Ramos (cell line): ENCODE measurements around the gene NR4A3.

Experiments used
- in situ Hi-C: fragments of 300-500 bp; cut with MboI; formaldehyde crosslinking; loops from one replicate; pipeline ENCODE4 v1.14.3; 2022; ENCODE audit warnings: low sequenced_read_pairs; ENCODE audit not compliant: unreplicated experiment

NR4A3 gene

GRCh38 chr9:99867536-99867935, 45.9 kb downstream of the NR4A3 start:
- in situ Hi-C loops, result no loop called here

- in situ Hi-C loops, result no loop called here
Measured at GRCh38 chr9:99867968-99868367, 46.3 kb downstream of the NR4A3 start.

GRCh38 chr9:99868845-99869244, 47.2 kb downstream of the NR4A3 start:
- in situ Hi-C loops, result no loop called here

GRCh38 chr9:99870126-99870525, 48.4 kb downstream of the NR4A3 start:
- in situ Hi-C loops, result loop anchor here (10.0 kb wide), 1 partner anchor 65 kb away; no protein-coding TSS in a partner anchor

- in situ Hi-C loops, result loop anchor here (10.0 kb wide), 1 partner anchor 61 kb away; no protein-coding TSS in a partner anchor
Measured at GRCh38 chr9:99873531-99873930, 51.8 kb downstream of the NR4A3 start.

- in situ Hi-C loops, result loop anchor here (10.0 kb wide), 1 partner anchor 61 kb away; no protein-coding TSS in a partner anchor
Measured at GRCh38 chr9:99873943-99874584, 52.4 kb downstream of the NR4A3 start.

- in situ Hi-C loops, result loop anchor here (10.0 kb wide), 1 partner anchor 59 kb away; no protein-coding TSS in a partner anchor
Measured at GRCh38 chr9:99876190-99876589, 54.5 kb downstream of the NR4A3 start.

GRCh38 chr9:99878651-99879050, 57.0 kb downstream of the NR4A3 start:
- in situ Hi-C loops, result loop anchor here (10.0 kb wide), 1 partner anchor 56 kb away; no protein-coding TSS in a partner anchor

- in situ Hi-C loops, result no loop called here
Measured at GRCh38 chr9:99881769-99882168, 60.1 kb downstream of the NR4A3 start.

GRCh38 chr9:99885747-99886146, 64.1 kb downstream of the NR4A3 start:
- in situ Hi-C loops, result no loop called here

GRCh38 chr9:99889120-99889519, 67.4 kb downstream of the NR4A3 start:
- in situ Hi-C loops, result no loop called here

- in situ Hi-C loops, result no loop called here
Measured at GRCh38 chr9:99894826-99895225, 73.1 kb downstream of the NR4A3 start.

- in situ Hi-C loops, result no loop called here
Measured at GRCh38 chr9:99895510-99895909, 73.8 kb downstream of the NR4A3 start.

GRCh38 chr9:99896119-99896518, 74.4 kb downstream of the NR4A3 start:
- in situ Hi-C loops, result no loop called here

GRCh38 chr9:99903393-99903792, 81.7 kb downstream of the NR4A3 start:
- in situ Hi-C loops, result no loop called here

GRCh38 chr9:99905833-99906402, 84.2 kb downstream of the NR4A3 start:
- in situ Hi-C loops, result no loop called here

- in situ Hi-C loops, result no loop called here
Measured at GRCh38 chr9:99906403-99907207, 84.9 kb downstream of the NR4A3 start, which contains the start of gene STX17. TSS of gene STX17 (plus strand) at chr9:99906654. CDS start at chr9:99915240, 8,586 bp downstream.

GRCh38 chr9:99907208-99907532, 85.5 kb downstream of the NR4A3 start:
- in situ Hi-C loops, result no loop called here

- in situ Hi-C loops, result no loop called here
Measured at GRCh38 chr9:99911600-99911999, 89.9 kb downstream of the NR4A3 start.
